ENCODE data around the gene GOSR1. TPM values are rescaled to one million over a fixed set of nuclear protein-coding genes. Genes with fewer than 3 reads are reported as not detected.

Gene GOSR1
- total RNA-seq (10 to 100 TPM; 40.7 to 45.1 TPM), polyA plus RNA-seq (10 to 100 TPM; 14.8 to 23.5 TPM)
- long read RNA-seq, donor 1, full-length matches to known transcripts, result 18 of 23 reads
- long read RNA-seq, donor 1, partial matches to known transcripts, result 5 of 23 reads
- long read RNA-seq, donor 1, other reads (novel, unspliced or antisense), result 0 of 23 reads
- long read RNA-seq, donor 2, full-length matches to known transcripts, result 9 of 26 reads
- long read RNA-seq, donor 2, partial matches to known transcripts, result 17 of 26 reads
- long read RNA-seq, donor 2, other reads (novel, unspliced or antisense), result 0 of 26 reads
- long read RNA-seq, donor 3, full-length matches to known transcripts, result 18 of 18 reads
- long read RNA-seq, donor 3, partial matches to known transcripts, result 0 of 18 reads
- long read RNA-seq, donor 3, other reads (novel, unspliced or antisense), result 0 of 18 reads
- long read RNA-seq, donor 4, full-length matches to known transcripts, result 14 of 14 reads
- long read RNA-seq, donor 4, partial matches to known transcripts, result 0 of 14 reads
- long read RNA-seq, donor 4, other reads (novel, unspliced or antisense), result 0 of 14 reads
- long read RNA-seq, donor 5, full-length matches to known transcripts, result 27 of 27 reads
- long read RNA-seq, donor 5, partial matches to known transcripts, result 0 of 27 reads
- long read RNA-seq, donor 5, other reads (novel, unspliced or antisense), result 0 of 27 reads

GRCh38 chr17:30477083-30477773 is at the start of gene GOSR1:
GOSR1 (plus strand) TSS chr17:30477408; CDS start chr17:30477434, 26 bp downstream.
- peak; percentile 75 for TF ChIP-seq CTCF (IDR thresholded peaks at IDR 0.05; ENCODE audit: control extremely low read depth, extremely low read depth)
- peak within 1 kb of the TSS; percentile 89 for H3K4me3 ChIP-seq
- H3K27me3 ChIP-seq (ENCODE audit: control insufficient read depth in 3 of 3, insufficient read depth in 3 of 3, low read length in 2 of 3), result peaks cover 0 to 3% (median 0%) of the 10 kb centered on the region in 3 donors
- DNase-seq (peak; percentile 93 to 98 (median 96)), ATAC-seq (ENCODE audit: insufficient read depth, low FRiP score) (peak; percentile 99)
- peak within 1 kb of the TSS; percentile 99 for H3K9ac ChIP-seq (ENCODE audit: insufficient read depth in 1 of 2, low read length in 2 of 2)
- peaks cover 0 to 11% (median 7%) of the 10 kb centered on the region in 4 donors for H3K36me3 ChIP-seq (ENCODE audit: control insufficient read depth in 4 of 4, insufficient read depth in 4 of 4, low read length in 4 of 4)
- WGBS, 2 donors, result 0 to 1% methylated on average over 37 of the region's 37 CpGs
- peak within 1 kb of the TSS; percentile 86 to 98 for H3K27ac ChIP-seq (ENCODE audit: low read depth in 1 of 2, low read length in 1 of 2)
- peaks cover 0 to 14% (median 5%) of the 10 kb centered on the region in 5 donors for H3K4me1 ChIP-seq (ENCODE audit: control insufficient read depth in 5 of 5, insufficient read depth in 5 of 5, low read length in 5 of 5)
- no peaks in the 10 kb centered on the region for H3K9me3 ChIP-seq (ENCODE audit: control insufficient read depth in 4 of 4, insufficient read depth in 3 of 4, low read length in 3 of 4)

GRCh38 chr17:30427611-30428010 is 49.6 kb upstream of the GOSR1 start:
- 94 to 97% methylated on average over 1 of the region's 1 CpG for whole genome bisulfite sequencing, 2 donors
- no peak for DNase-seq
- H3K27me3 ChIP-seq (ENCODE audit: control insufficient read depth in 3 of 3, insufficient read depth in 3 of 3, low read length in 2 of 3), result no peaks in the 10 kb centered on the region
- peaks cover 4 to 15% (median 10%) of the 10 kb centered on the region in 4 donors for H3K36me3 ChIP-seq (ENCODE audit: control insufficient read depth in 4 of 4, insufficient read depth in 4 of 4, low read length in 4 of 4)
- H3K9me3 ChIP-seq (ENCODE audit: control insufficient read depth in 4 of 4, insufficient read depth in 3 of 4, low read length in 3 of 4), result no peaks in the 10 kb centered on the region
- TF ChIP-seq CTCF (IDR thresholded peaks at IDR 0.05; ENCODE audit: control extremely low read depth, extremely low read depth), result no peak
- no peaks in the 10 kb centered on the region for H3K4me1 ChIP-seq (ENCODE audit: control insufficient read depth in 5 of 5, insufficient read depth in 5 of 5, low read length in 5 of 5)
- H3K4me3 ChIP-seq, result no peak overlapping the region
- no peak for ATAC-seq (ENCODE audit: insufficient read depth, low FRiP score)
- H3K27ac ChIP-seq (ENCODE audit: low read depth in 1 of 2, low read length in 1 of 2), result no peak overlapping the region
- no peak overlapping the region for H3K9ac ChIP-seq (ENCODE audit: insufficient read depth in 1 of 2, low read length in 2 of 2)

GRCh38 chr17:30429155-30429554 is 48.1 kb upstream of the GOSR1 start:
- WGBS, 2 donors, result 78 to 91% methylated on average over 1 of the region's 1 CpG
- Histone ChIP-seq H3K9ac (ENCODE audit: insufficient read depth in 1 of 2, low read length in 2 of 2) (no peak overlapping the region), H3K27ac (ENCODE audit: low read depth in 1 of 2, low read length in 1 of 2) (no peak overlapping the region), H3K4me3 (no peak overlapping the region), H3K36me3 (ENCODE audit: control insufficient read depth in 4 of 4, insufficient read depth in 4 of 4, low read length in 4 of 4) (peaks cover 4 to 16% (median 9%) of the 10 kb centered on the region in 4 donors), H3K9me3 (ENCODE audit: control insufficient read depth in 4 of 4, insufficient read depth in 3 of 4, low read length in 3 of 4) (no peaks in the 10 kb centered on the region), H3K27me3 (ENCODE audit: control insufficient read depth in 3 of 3, insufficient read depth in 3 of 3, low read length in 2 of 3) (no peaks in the 10 kb centered on the region), H3K4me1 (ENCODE audit: control insufficient read depth in 5 of 5, insufficient read depth in 5 of 5, low read length in 5 of 5) (peaks cover 0 to 7% (median 0%) of the 10 kb centered on the region in 5 donors)
- no peak for TF ChIP-seq CTCF (IDR thresholded peaks at IDR 0.05; ENCODE audit: control extremely low read depth, extremely low read depth)
- ATAC-seq (ENCODE audit: insufficient read depth, low FRiP score) (no peak), DNase-seq (no peak)
